ENCODE measurements around the gene DDX6.
"Not testable (repeated sequence)": the region's sequence is repeated elsewhere in the genome, so short reads cannot be mapped to it uniquely, and the experiment has no call there.

DNA sequence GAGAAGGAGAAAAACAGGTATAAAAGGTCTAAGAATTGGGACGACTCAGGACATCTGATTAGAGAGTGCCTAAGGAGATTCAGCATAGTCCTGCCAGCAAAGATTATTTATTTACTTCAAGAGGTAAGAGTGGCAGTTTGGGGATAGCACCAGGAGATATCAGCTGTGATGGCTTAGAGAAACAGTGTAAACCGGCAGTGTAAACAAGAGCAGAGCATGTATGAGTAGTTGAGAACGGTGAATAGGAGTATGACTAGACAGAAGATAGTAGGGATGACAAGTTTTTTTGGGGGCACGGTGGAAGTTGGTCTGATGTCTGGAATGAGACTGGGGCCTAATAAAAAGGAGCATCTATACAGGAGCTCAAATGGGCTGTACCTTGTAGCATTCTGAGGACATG, 73.2 kb downstream of the DDX6 start:
- TF ChIP-seq, protein P1, sequence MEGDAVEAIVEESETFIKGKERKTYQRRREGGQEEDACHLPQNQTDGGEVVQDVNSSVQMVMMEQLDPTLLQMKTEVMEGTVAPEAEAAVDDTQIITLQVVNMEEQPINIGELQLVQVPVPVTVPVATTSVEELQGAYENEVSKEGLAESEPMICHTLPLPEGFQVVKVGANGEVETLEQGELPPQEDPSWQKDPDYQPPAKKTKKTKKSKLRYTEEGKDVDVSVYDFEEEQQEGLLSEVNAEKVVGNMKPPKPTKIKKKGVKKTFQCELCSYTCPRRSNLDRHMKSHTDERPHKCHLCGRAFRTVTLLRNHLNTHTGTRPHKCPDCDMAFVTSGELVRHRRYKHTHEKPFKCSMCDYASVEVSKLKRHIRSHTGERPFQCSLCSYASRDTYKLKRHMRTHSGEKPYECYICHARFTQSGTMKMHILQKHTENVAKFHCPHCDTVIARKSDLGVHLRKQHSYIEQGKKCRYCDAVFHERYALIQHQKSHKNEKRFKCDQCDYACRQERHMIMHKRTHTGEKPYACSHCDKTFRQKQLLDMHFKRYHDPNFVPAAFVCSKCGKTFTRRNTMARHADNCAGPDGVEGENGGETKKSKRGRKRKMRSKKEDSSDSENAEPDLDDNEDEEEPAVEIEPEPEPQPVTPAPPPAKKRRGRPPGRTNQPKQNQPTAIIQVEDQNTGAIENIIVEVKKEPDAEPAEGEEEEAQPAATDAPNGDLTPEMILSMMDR (conservative IDR thresholded peaks at IDR 0.05; ENCODE audit: low read depth, low read length): not testable (repeated sequence)
- not testable (repeated sequence) for TF ChIP-seq EZH2phosphoT487 (IDR thresholded peaks at IDR 0.05; ENCODE audit: borderline replicate concordance, low read length)
